ENCODE data around the gene DPYD. TPM values are rescaled to one million over a fixed set of nuclear protein-coding genes. Genes with fewer than 3 reads are reported as not detected.

The DPYD gene
- total RNA-seq, 1 donor from 2014 or later: 8.8 TPM

- peak; percentile 59 for DNase-seq (ENCODE audit: low read depth)
- H3K4me3 Mint-ChIP-seq (ENCODE audit: unreplicated experiment): no peak overlapping the region
- H4K20me1 ChIP-seq (ENCODE audit: insufficient read depth, low read length): no peaks in the 10 kb centered on the region
These were observed 850.5 kb downstream of the DPYD start for GRCh38 chr1:97070376-97070775.

GRCh38 chr1:97069312-97069711, 851.5 kb downstream of the DPYD start:
- FAIRE-seq: no peak
- TF ChIP-seq CTCF (IDR thresholded peaks at IDR 0.05; ENCODE audit: insufficient read depth, low read depth, low read length) (no peak), EZH2 (IDR thresholded peaks at IDR 0.05; ENCODE audit: insufficient read depth, low read length) (no peak)
- H3K9ac ChIP-seq (ENCODE audit: low read length): no peak overlapping the region
- no peak overlapping the region for H3K4me2 ChIP-seq (ENCODE audit: low read length)
- Mint-ChIP-seq H3K27me3 (ENCODE audit: low read depth, unreplicated experiment) (no peaks in the 10 kb centered on the region), H3K9me3 (ENCODE audit: unreplicated experiment) (no peaks in the 10 kb centered on the region), H3K36me3 (ENCODE audit: low read depth, unreplicated experiment) (no peaks in the 10 kb centered on the region), H3K4me3 (ENCODE audit: unreplicated experiment) (no peak overlapping the region), H3K27ac (ENCODE audit: unreplicated experiment) (no peak overlapping the region), H3K4me1 (ENCODE audit: low read depth, unreplicated experiment) (no peaks in the 10 kb centered on the region)
- no peaks in the 10 kb centered on the region for H3K27me3 ChIP-seq (ENCODE audit: insufficient read depth, low read length)
- no peaks in the 10 kb centered on the region for H3K9me3 ChIP-seq (ENCODE audit: insufficient read depth, low read depth, low read length)
- no peak overlapping the region for H2AFZ ChIP-seq (ENCODE audit: low read depth, low read length)
- H3K36me3 ChIP-seq (ENCODE audit: insufficient read depth, low read length): no peaks in the 10 kb centered on the region
- H3K79me2 ChIP-seq (ENCODE audit: insufficient read depth, low read length): no peaks in the 10 kb centered on the region
- no peaks in the 10 kb centered on the region for H4K20me1 ChIP-seq (ENCODE audit: insufficient read depth, low read length)
- no peak for DNase-seq (ENCODE audit: low read depth)
- no peak overlapping the region for H3K27ac ChIP-seq (ENCODE audit: low read depth, low read length)
- no peak overlapping the region for H3K4me3 ChIP-seq (ENCODE audit: insufficient read depth, low read depth, low read length)
- H3K4me1 ChIP-seq (ENCODE audit: insufficient read depth, low read length): no peaks in the 10 kb centered on the region

More at GRCh38 chr1:97070376-97070775, 850.5 kb downstream of the DPYD start:
- H3K4me1 ChIP-seq (ENCODE audit: insufficient read depth, low read length): no peaks in the 10 kb centered on the region
- H3K79me2 ChIP-seq (ENCODE audit: insufficient read depth, low read length): no peaks in the 10 kb centered on the region
- H3K27ac Mint-ChIP-seq (ENCODE audit: unreplicated experiment): no peak overlapping the region
- H3K27me3 ChIP-seq (ENCODE audit: insufficient read depth, low read length): no peaks in the 10 kb centered on the region
- peaks cover 2% of the 10 kb centered on the region for H3K9me3 Mint-ChIP-seq (ENCODE audit: unreplicated experiment)
- no peaks in the 10 kb centered on the region for H3K36me3 ChIP-seq (ENCODE audit: insufficient read depth, low read length)
- H3K9me3 ChIP-seq (ENCODE audit: insufficient read depth, low read depth, low read length): no peaks in the 10 kb centered on the region
- FAIRE-seq: no peak
- H3K4me2 ChIP-seq (ENCODE audit: low read length): no peak overlapping the region
- H3K27ac ChIP-seq (ENCODE audit: low read depth, low read length): no peak overlapping the region
- no peak overlapping the region for H2AFZ ChIP-seq (ENCODE audit: low read depth, low read length)
- peaks cover 2% of the 10 kb centered on the region for H3K4me1 Mint-ChIP-seq (ENCODE audit: low read depth, unreplicated experiment)
- H3K9ac ChIP-seq (ENCODE audit: low read length): no peak overlapping the region
- no peaks in the 10 kb centered on the region for H3K36me3 Mint-ChIP-seq (ENCODE audit: low read depth, unreplicated experiment)
- no peaks in the 10 kb centered on the region for H3K27me3 Mint-ChIP-seq (ENCODE audit: low read depth, unreplicated experiment)
- TF ChIP-seq EZH2 (IDR thresholded peaks at IDR 0.05; ENCODE audit: insufficient read depth, low read length): no peak
- TF ChIP-seq CTCF (IDR thresholded peaks at IDR 0.05; ENCODE audit: insufficient read depth, low read depth, low read length): no peak
- no peak overlapping the region for H3K4me3 ChIP-seq (ENCODE audit: insufficient read depth, low read depth, low read length)

GRCh38 chr1:97066860-97067259, 854.0 kb downstream of the DPYD start:
- no peaks in the 10 kb centered on the region for H3K79me2 ChIP-seq (ENCODE audit: insufficient read depth, low read length)
- no peak overlapping the region for H3K9ac ChIP-seq (ENCODE audit: low read length)
- DNase-seq (ENCODE audit: low read depth) (no peak), FAIRE-seq (no peak)
- H3K4me1 ChIP-seq (ENCODE audit: insufficient read depth, low read length): no peaks in the 10 kb centered on the region
- no peaks in the 10 kb centered on the region for H4K20me1 ChIP-seq (ENCODE audit: insufficient read depth, low read length)
- no peaks in the 10 kb centered on the region for H3K36me3 ChIP-seq (ENCODE audit: insufficient read depth, low read length)
- H3K4me2 ChIP-seq (ENCODE audit: low read length): no peak overlapping the region
- no peak overlapping the region for H3K27ac ChIP-seq (ENCODE audit: low read depth, low read length)
- no peak overlapping the region for H3K4me3 ChIP-seq (ENCODE audit: insufficient read depth, low read depth, low read length)
- Mint-ChIP-seq H3K9me3 (ENCODE audit: unreplicated experiment) (peaks cover 3% of the 10 kb centered on the region), H3K27ac (ENCODE audit: unreplicated experiment) (no peak overlapping the region), H3K27me3 (ENCODE audit: low read depth, unreplicated experiment) (no peaks in the 10 kb centered on the region), H3K4me1 (ENCODE audit: low read depth, unreplicated experiment) (peaks cover 3% of the 10 kb centered on the region), H3K4me3 (ENCODE audit: unreplicated experiment) (no peak overlapping the region), H3K36me3 (ENCODE audit: low read depth, unreplicated experiment) (no peaks in the 10 kb centered on the region)
- TF ChIP-seq EZH2 (IDR thresholded peaks at IDR 0.05; ENCODE audit: insufficient read depth, low read length): no peak
- no peak for TF ChIP-seq CTCF (IDR thresholded peaks at IDR 0.05; ENCODE audit: insufficient read depth, low read depth, low read length)
- no peak overlapping the region for H2AFZ ChIP-seq (ENCODE audit: low read depth, low read length)
- peaks cover 1% of the 10 kb centered on the region for H3K9me3 ChIP-seq (ENCODE audit: insufficient read depth, low read depth, low read length)
- H3K27me3 ChIP-seq (ENCODE audit: insufficient read depth, low read length): no peaks in the 10 kb centered on the region

Measured in astrocyte (in vitro differentiated cells and primary cell).